Measurements from ENCODE around the gene MRPL20.

GRCh38 chr1:1439546-1440261, 32.6 kb upstream of the MRPL20 start:
- TF ChIP-seq CTCF (IDR thresholded peaks at IDR 0.05; ENCODE audit: extremely low read depth in 1 of 2, insufficient read depth in 1 of 2, low read depth in 1 of 2, low read length in 2 of 2): no peak
- no peak for TF ChIP-seq POLR2AphosphoS5 (IDR thresholded peaks at IDR 0.05; ENCODE audit: insufficient read depth, low read depth, low read length)
- no peak for TF ChIP-seq GATA2 (IDR thresholded peaks at IDR 0.05; ENCODE audit: insufficient read depth, insufficient read length, low read depth, low read length)
- no peak for TF ChIP-seq MAX (IDR thresholded peaks at IDR 0.05; ENCODE audit: insufficient read depth, insufficient read length)
- TF ChIP-seq POLR2A (IDR thresholded peaks at IDR 0.05; ENCODE audit: low read depth, low read length): no peak
- no peak for TF ChIP-seq JUN (IDR thresholded peaks at IDR 0.05; ENCODE audit: borderline replicate concordance, insufficient read depth, insufficient read length, low read depth)
- no peak for TF ChIP-seq EZH2 (IDR thresholded peaks at IDR 0.05; ENCODE audit: borderline replicate concordance, low read depth, low read length, severe bottlenecking)
